ENCODE data around the gene CYB561. TPM values are rescaled to one million over a fixed set of nuclear protein-coding genes. Genes with fewer than 3 reads are reported as not detected.

CYB561 gene
- total RNA-seq, 1 experiment from 2014 or later: 35.1 TPM

GRCh38 chr17:63488851-63489250, 42.7 kb upstream of the CYB561 start (continued):
- no peak for TF ChIP-seq IRF2 (CRISPR knock-in tag; IDR thresholded peaks at IDR 0.05; ENCODE audit: borderline replicate concordance, low read depth)
- TF ChIP-seq SOX15 (CRISPR knock-in tag; IDR thresholded peaks at IDR 0.05): no peak
- TF ChIP-seq CDX4 (CRISPR knock-in tag; IDR thresholded peaks at IDR 0.05; ENCODE audit: borderline replicate concordance): no peak
- no peak for TF ChIP-seq NR3C1 (CRISPR knock-in tag; conservative IDR thresholded peaks at IDR 0.05; ENCODE audit: low read depth)
- no peak for TF ChIP-seq RELA (CRISPR knock-in tag; IDR thresholded peaks at IDR 0.05; ENCODE audit: borderline replicate concordance)
- no peak for TF ChIP-seq ZNF532 (CRISPR knock-in tag; IDR thresholded peaks at IDR 0.05; ENCODE audit: borderline replicate concordance)

- H3K4me3 Mint-ChIP-seq: no peak overlapping the region
- POLR2A ChIA-PET: no interaction called here
- DNase-seq (ENCODE audit: low spot score) (no peak), ATAC-seq (no peak)
- H3K27me3 Mint-ChIP-seq (ENCODE audit: low read depth): no peaks in the 10 kb centered on the region
- CTCF ChIA-PET: interaction anchor here (0.9 to 3.1 kb wide), 7 partner anchors 9 to 62 kb away, joined by 3 to 14 read pairs (median 6); partner anchors contain the start of gene ACE
- no peaks in the 10 kb centered on the region for H3K36me3 Mint-ChIP-seq
- H3K27ac Mint-ChIP-seq: no peak overlapping the region
- no peaks in the 10 kb centered on the region for H3K9me3 Mint-ChIP-seq
- H3K4me1 Mint-ChIP-seq: no peaks in the 10 kb centered on the region
- TF ChIP-seq ZSCAN18 (CRISPR knock-in tag; IDR thresholded peaks at IDR 0.05): no peak
- no peak for TF ChIP-seq NFATC4 (CRISPR knock-in tag; IDR thresholded peaks at IDR 0.05)
- no peak for TF ChIP-seq ZNF416 (CRISPR knock-in tag; IDR thresholded peaks at IDR 0.05)
- TF ChIP-seq ATF3 (CRISPR knock-in tag; conservative IDR thresholded peaks at IDR 0.05): no peak
- no peak for TF ChIP-seq TEAD1 (CRISPR knock-in tag; IDR thresholded peaks at IDR 0.05)
- TF ChIP-seq CTCF (IDR thresholded peaks at IDR 0.05): no peak
- TF ChIP-seq IRF1 (CRISPR knock-in tag; IDR thresholded peaks at IDR 0.05): no peak
- TF ChIP-seq JUN (CRISPR knock-in tag; IDR thresholded peaks at IDR 0.05): no peak
- no peak for TF ChIP-seq ZNF425 (CRISPR knock-in tag; conservative IDR thresholded peaks at IDR 0.05)
- no peak for TF ChIP-seq JAZF1 (CRISPR knock-in tag; IDR thresholded peaks at IDR 0.05)
- no peak for TF ChIP-seq ZNF671 (CRISPR knock-in tag; IDR thresholded peaks at IDR 0.05)
- TF ChIP-seq MAX (CRISPR knock-in tag; IDR thresholded peaks at IDR 0.05): no peak
- no peak for TF ChIP-seq ZNF219 (CRISPR knock-in tag; IDR thresholded peaks at IDR 0.05; ENCODE audit: borderline replicate concordance)
- no peak for TF ChIP-seq MXD4 (CRISPR knock-in tag; IDR thresholded peaks at IDR 0.05; ENCODE audit: borderline replicate concordance)
- no peak for TF ChIP-seq PRDM15 (CRISPR knock-in tag; IDR thresholded peaks at IDR 0.05)
- no peak for TF ChIP-seq CREB1 (CRISPR knock-in tag; IDR thresholded peaks at IDR 0.05)
Observed at GRCh38 chr17:63487014-63487339, 40.9 kb upstream of the CYB561 start.

Measured in WTC11 (cell line).